Psoas muscle (tissue), 8 donors: ENCODE data around the gene HPS4. TPM values are rescaled to one million over a fixed set of nuclear protein-coding genes. Genes with fewer than 3 reads are reported as not detected.

Source experiments
- ATAC-seq, 4 donors: fragments of 200-7000 bp; cut with Tn5 transposase; one replicate each; pipeline ENCODE4 v1.9.1; 2020; ENCODE audit warnings: moderate library complexity in 3 of 4, mild to moderate bottlenecking in 2 of 4
- DNase-seq, 2 donors: peaks; one replicate each; pipeline ENCODE4 v3.0.0-alpha.2; 2020
- H3K27ac ChIP-seq: fragments of 200-600 bp; one replicate; pipeline ENCODE4 v1.8.0; 2022
- H3K27me3 ChIP-seq, 3 donors: fragments of 200-600 bp in 1 of 3; one replicate each; pipeline versions ENCODE4 v1.6.1 to v1.8.0; 2013 to 2022; ENCODE audit warnings: low read length in 2 of 3, mild to moderate bottlenecking in 2 of 3, moderate library complexity in 1 of 3; ENCODE audit not compliant: insufficient read depth in 3 of 3
- H3K36me3 ChIP-seq, 2 donors: fragments of 200-600 bp in 1 of 2; one replicate each; pipeline versions ENCODE4 v1.6.1 to v1.8.0; 2013 to 2022; ENCODE audit warnings: low read depth in 1 of 2, mild to moderate bottlenecking in 1 of 2, moderate library complexity in 1 of 2; ENCODE audit not compliant: insufficient read depth in 1 of 2
- H3K4me1 ChIP-seq: fragments of 200-600 bp; one replicate; pipeline ENCODE4 v1.8.0; 2022
- H3K4me3 ChIP-seq: fragments of 200-600 bp; one replicate; pipeline ENCODE4 v1.8.0; 2022; ENCODE audit warnings: mild to moderate bottlenecking
- H3K9me3 ChIP-seq: fragments of 200-600 bp; one replicate; pipeline ENCODE4 v1.8.0; 2022
- CTCF ChIP-seq: fragments of 200-600 bp; IDR thresholded peaks from one replicate; pipeline ENCODE4 v1.8.0; 2022; ENCODE audit warnings: antibody characterized with exemption
- WGBS, 3 donors: extraction: QIAGEN DNeasy Blood & Tissue Kit; methylation state at CpG; one replicate each; pipeline versions ENCODE4 v1.1.6 to v1.1.7; 2013; 5-methylcytosine and 5-hydroxymethylcytosine counted together
- intact Hi-C, 2 donors: fragments of 100-400 bp; cut with DNase I; formaldehyde crosslinking; loops; one replicate each; pipeline versions ENCODE4 v1.11.0 to v1.14.2; 2022
- polyA plus RNA-seq, 3 donors: library from polyadenylated mRNA; stranded (reverse); fragments of 200-250 nt; gene quantifications; one replicate each; pipeline ENCODE4 v1.2.3, GENCODE V29; 2013
- total RNA-seq, 4 donors: library from RNA; stranded (reverse); fragmentation: NEBNext Ultra II Directional in 2 of 4; extraction: Animal tissue kit (Norgen Biotek cat#: 25700) in 2 of 4; gene quantifications; one replicate each; pipeline versions ENCODE4 v1.2.1 to v1.2.4, GENCODE V29; 2021 to 2023
- donor health status: healthy with polysubstance abuse.
- donor health status: DM: no; HTN: no; CAD: no; lungs with moderate emphysema.
- donor health status: Bipolar disorder and iron deficiency.
- donor health status: healthy.
- donor health status: DM: yes; HTN: yes; CAD: no.
- donor health status: DM: no; HTN: no; CAD: no.
- donor health status: DM: no; HTN: no; CAD: no.
- donor health status: DM: yes; HTN: yes; CAD: no.

The HPS4 gene
- total and polyA plus RNA-seq, 7 donors = 5.8 to 13.9 (median 10.1) TPM

GRCh38 chr22:26461188-26461810 lies 22.3 kb downstream of the HPS4 start:
- Histone ChIP-seq H3K4me1 (no peaks in the 10 kb centered on the region), H3K27me3 (no peaks in the 10 kb centered on the region), H3K27ac (no peak overlapping the region), H3K36me3 (peaks cover 2 to 94% of the 10 kb centered on the region in 2 donors), H3K4me3 (no peak overlapping the region), H3K9me3 (no peaks in the 10 kb centered on the region)
- 38 to 43% (median 39%) methylated on average over 3 of the region's 3 CpGs for WGBS, 3 donors
- peak; percentile 59 to 80 (median 74) for ATAC-seq
- DNase-seq = peak; percentile 63 to 75
- peak; percentile 71 for TF ChIP-seq CTCF
- intact Hi-C loops = loop anchor here (2.0 to 5.0 kb wide), 3 partner anchors 62 to 99 kb away; no protein-coding TSS in a partner anchor

DNA sequence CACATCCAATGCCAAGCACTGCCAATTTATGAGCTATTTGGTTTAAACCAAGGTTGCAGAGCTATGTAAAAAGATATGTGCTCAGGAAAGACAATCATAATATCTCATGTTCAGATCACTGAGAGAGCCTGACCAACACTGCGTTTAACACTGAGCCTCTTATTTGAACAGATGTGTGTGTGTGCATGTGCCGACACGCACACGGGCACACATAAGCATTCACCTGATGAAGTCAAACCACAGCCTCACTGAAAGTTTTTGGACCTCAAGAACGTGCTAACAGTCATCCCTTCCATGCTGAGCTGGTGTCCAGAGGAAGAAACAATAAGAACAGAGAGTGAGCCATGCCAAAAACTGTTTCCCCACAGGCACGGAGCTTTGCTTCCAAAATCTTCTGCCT lies 23.4 kb downstream of the HPS4 start:
- intact Hi-C loops = loop anchor here (2.0 to 5.0 kb wide), 3 partner anchors 61 to 98 kb away; no protein-coding TSS in a partner anchor
- TF ChIP-seq CTCF = no peak
- DNase-seq (no peak), ATAC-seq (no peak)
- Histone ChIP-seq H3K4me1 (no peaks in the 10 kb centered on the region), H3K4me3 (no peak overlapping the region), H3K36me3 (peaks cover 2 to 91% of the 10 kb centered on the region in 2 donors), H3K27me3 (no peaks in the 10 kb centered on the region), H3K9me3 (no peaks in the 10 kb centered on the region), H3K27ac (no peak overlapping the region)
- 78 to 83% (median 81%) methylated on average over 6 of the region's 6 CpGs for whole genome bisulfite sequencing, 3 donors

- no peaks in the 10 kb centered on the region for H3K4me1 ChIP-seq
- H3K9me3 ChIP-seq = no peaks in the 10 kb centered on the region
- no peak for ATAC-seq
- intact Hi-C loops = no loop called here
- WGBS, 3 donors = 94 to 97% (median 95%) methylated on average over 26 of the region's 26 CpGs
- no peak overlapping the region for H3K4me3 ChIP-seq
- peaks cover 2 to 83% of the 10 kb centered on the region in 2 donors for H3K36me3 ChIP-seq
- TF ChIP-seq CTCF = no peak
- no peak for DNase-seq
- no peaks in the 10 kb centered on the region for H3K27me3 ChIP-seq
- H3K27ac ChIP-seq = no peak overlapping the region
Observed at GRCh38 chr22:26457661-26458272, 25.8 kb downstream of the HPS4 start.

GRCh38 chr22:26453812-26454500 lies 29.6 kb downstream of the HPS4 start:
- H3K27ac ChIP-seq = no peak overlapping the region
- no peaks in the 10 kb centered on the region for H3K27me3 ChIP-seq
- no peaks in the 10 kb centered on the region for H3K4me1 ChIP-seq
- intact Hi-C loops = no loop called here
- no peaks in the 10 kb centered on the region for H3K9me3 ChIP-seq
- ATAC-seq = peak in 1 of 4 donors; percentile 35
- TF ChIP-seq CTCF = no peak
- H3K4me3 ChIP-seq = no peak overlapping the region
- 70 to 80% (median 71%) methylated on average over 5 of the region's 5 CpGs for WGBS, 3 donors
- H3K36me3 ChIP-seq = peaks cover 2 to 76% of the 10 kb centered on the region in 2 donors
- no peak for DNase-seq
